Panc1 (cell line): Measurements from ENCODE around the gene CHEK2. TPM values are rescaled to one million over a fixed set of nuclear protein-coding genes. Genes with fewer than 3 reads are reported as not detected.

ENCODE experiments used
- ATAC-seq: fragments of 200-7000 bp; cut with Tn5 transposase; 2 replicates; pipeline ENCODE4 v1.9.1; 2020; ENCODE audit warnings: mild to moderate bottlenecking, moderate library complexity
- BruUV-seq: library from RNA; stranded (reverse); fragments of 400-500 nt; replicated peaks from 2 replicates; lab custom pipeline; 2021; lab: Mats Ljungman, UMichigan
- CTCF ChIA-PET: fragments of 300-600 bp; sonication (Branson Sonifier 250); formaldehyde crosslinking; loops from one replicate; lab custom pipeline; 2022; ENCODE audit warnings: antibody characterized with exemption; lab: Charles Lee
- POLR2A ChIA-PET: fragments of 300-600 bp; sonication (Branson Sonifier 250); formaldehyde crosslinking; loops from one replicate; lab custom pipeline; 2022; ENCODE audit warnings: antibody characterized with exemption; lab: Charles Lee
- DNase-seq: peaks from one replicate; pipeline ENCODE4 v3.0.0-alpha.2; 2010; ENCODE audit warnings: low read depth, low spot score
- H3K27ac ChIP-seq: 2 replicates; pipeline ENCODE4 v1.5.1; 2011; ENCODE audit warnings: mild to moderate bottlenecking, low read length, inconsistent platforms
- H3K27me3 ChIP-seq: fragments of 200-500 bp; sonication (Bioruptor generic); 2 replicates; pipeline ENCODE4 v1.6.0; 2014; ENCODE audit warnings: low read length, inconsistent platforms; ENCODE audit not compliant: control insufficient read depth, insufficient read depth
- H3K36me3 ChIP-seq: fragments of 200-500 bp; sonication (Bioruptor generic); 2 replicates; pipeline ENCODE4 v1.5.1; 2014; ENCODE audit warnings: inconsistent platforms, mild to moderate bottlenecking, low read length, moderate library complexity; ENCODE audit not compliant: control insufficient read depth, insufficient read depth
- H3K4me1 ChIP-seq: 2 replicates; pipeline ENCODE4 v1.5.1; 2011; ENCODE audit warnings: inconsistent platforms, mild to moderate bottlenecking, low read length, moderate library complexity; ENCODE audit not compliant: control insufficient read depth, insufficient read depth
- H3K4me3 ChIP-seq, 2 experiments: 2 replicates each; pipeline ENCODE4 v1.5.1; 2011 to 2012; ENCODE audit warnings: low read depth in 2 of 2, low read length in 2 of 2, mild to moderate bottlenecking in 2 of 2, inconsistent platforms in 1 of 2, moderate library complexity in 1 of 2
- H3K9me3 ChIP-seq: fragments of 200-500 bp; sonication (Bioruptor generic); 2 replicates; pipeline ENCODE4 v1.5.1; 2014; ENCODE audit warnings: low read depth, mild to moderate bottlenecking, inconsistent platforms, low read length, moderate library complexity; ENCODE audit not compliant: control insufficient read depth, insufficient read depth
- POLR2AphosphoS5 ChIP-seq: IDR thresholded peaks from 2 replicates; pipeline ENCODE4 v1.6.1; 2012; ENCODE audit warnings: mild to moderate bottlenecking, low read depth, low read length, moderate library complexity
- REST ChIP-seq, 2 experiments: IDR thresholded peaks; 2 replicates each; pipeline ENCODE4 v1.6.1; 2011 to 2012; ENCODE audit warnings: low read depth in 2 of 2, control low read depth in 1 of 2, low read length in 1 of 2, mild to moderate bottlenecking in 1 of 2, moderate library complexity in 1 of 2; ENCODE audit not compliant: insufficient read depth in 1 of 2
- SIN3A ChIP-seq: IDR thresholded peaks from 2 replicates; pipeline ENCODE4 v1.6.1; 2012; ENCODE audit warnings: low read depth, mild to moderate bottlenecking, low read length, moderate library complexity, borderline replicate concordance; ENCODE audit not compliant: insufficient read depth
- TCF7L2 ChIP-seq: IDR thresholded peaks from 2 replicates; pipeline ENCODE4 v1.6.1; 2011; ENCODE audit warnings: mild to moderate bottlenecking, low read depth, low read length, inconsistent platforms
- in situ Hi-C: cut with HindIII; loops from 2 replicates; pipeline ENCODE4 v1.10.0; 2016; ENCODE audit warnings: low sequenced_read_pairs, low pct_unique_long_range_greater_than_20kb
- intact Hi-C: fragments of 100-400 bp; cut with micrococcal nuclease; formaldehyde crosslinking; loops from one replicate; pipeline ENCODE4 v1.10.0; 2022; ENCODE audit not compliant: unreplicated experiment
- total RNA-seq: library from RNA; stranded (reverse); gene quantifications from one replicate; pipeline ENCODE4 v1.2.1, GENCODE V29; 2021; ENCODE audit not compliant: unreplicated experiment
- TF ChIP-seq, protein P1 (sequence below): fragments of 450-650 bp; IDR thresholded peaks from 2 replicates; pipeline ENCODE4 v1.5.1; 2017; ENCODE audit warnings: mild to moderate bottlenecking

Gene CHEK2
- total RNA-seq, 1 experiment from 2014 or later = 29.5 TPM

- H3K36me3 ChIP-seq = no peaks in the 10 kb centered on the region; the same call in none of the 2 replicates
- no peaks in the 10 kb centered on the region for H3K9me3 ChIP-seq
- H3K4me1 ChIP-seq = peaks cover 5% of the 10 kb centered on the region; the same call in 1 of the 2 replicates
- no peak for TF ChIP-seq POLR2AphosphoS5
- TF ChIP-seq, protein P1, sequence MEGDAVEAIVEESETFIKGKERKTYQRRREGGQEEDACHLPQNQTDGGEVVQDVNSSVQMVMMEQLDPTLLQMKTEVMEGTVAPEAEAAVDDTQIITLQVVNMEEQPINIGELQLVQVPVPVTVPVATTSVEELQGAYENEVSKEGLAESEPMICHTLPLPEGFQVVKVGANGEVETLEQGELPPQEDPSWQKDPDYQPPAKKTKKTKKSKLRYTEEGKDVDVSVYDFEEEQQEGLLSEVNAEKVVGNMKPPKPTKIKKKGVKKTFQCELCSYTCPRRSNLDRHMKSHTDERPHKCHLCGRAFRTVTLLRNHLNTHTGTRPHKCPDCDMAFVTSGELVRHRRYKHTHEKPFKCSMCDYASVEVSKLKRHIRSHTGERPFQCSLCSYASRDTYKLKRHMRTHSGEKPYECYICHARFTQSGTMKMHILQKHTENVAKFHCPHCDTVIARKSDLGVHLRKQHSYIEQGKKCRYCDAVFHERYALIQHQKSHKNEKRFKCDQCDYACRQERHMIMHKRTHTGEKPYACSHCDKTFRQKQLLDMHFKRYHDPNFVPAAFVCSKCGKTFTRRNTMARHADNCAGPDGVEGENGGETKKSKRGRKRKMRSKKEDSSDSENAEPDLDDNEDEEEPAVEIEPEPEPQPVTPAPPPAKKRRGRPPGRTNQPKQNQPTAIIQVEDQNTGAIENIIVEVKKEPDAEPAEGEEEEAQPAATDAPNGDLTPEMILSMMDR = no peak
- no peak for TF ChIP-seq TCF7L2
- TF ChIP-seq REST (IDR thresholded peaks at IDR 0.05; ENCODE audit: insufficient read depth in 1 of 2, low read depth in 2 of 2, low read length in 1 of 2) = no peak
- no peak for TF ChIP-seq SIN3A
- DNase-seq (no peak), ATAC-seq (no peak)
- H3K27ac ChIP-seq = no peak overlapping the region
- ChIA-PET POLR2A (no interaction called here), CTCF (no interaction called here)
- in situ Hi-C loops = no loop called here
- no TSS peak for BruUV-seq
- intact Hi-C loops = no loop called here
- no peaks in the 10 kb centered on the region for H3K27me3 ChIP-seq
- H3K4me3 ChIP-seq = no peak overlapping the region
These were observed 5.1 kb downstream of the CHEK2 start for GRCh38 chr22:28736301-28737155.

DNA sequence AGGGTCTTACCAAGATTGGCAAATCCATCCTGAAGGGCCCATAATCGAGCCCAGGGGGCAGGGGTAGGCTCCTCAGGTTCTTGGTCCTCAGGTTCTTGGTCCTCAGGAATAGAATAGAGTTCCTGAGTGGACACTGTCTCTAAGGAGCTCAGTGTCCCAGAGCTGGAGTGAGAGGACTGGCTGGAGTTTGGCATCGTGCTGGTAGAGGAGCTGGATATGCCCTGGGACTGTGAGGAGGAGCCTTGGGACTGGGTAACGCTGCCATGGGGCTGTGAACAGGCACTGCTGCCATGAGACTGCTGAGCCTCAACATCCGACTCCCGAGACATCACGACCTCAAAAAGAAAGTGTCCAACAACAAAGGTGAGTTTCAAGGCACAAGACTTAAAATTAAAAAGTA lies 7.2 kb downstream of the CHEK2 start:
- BruUV-seq = no TSS peak
- DNase-seq = no peak
- CTCF ChIA-PET = no interaction called here

More for the DNA sequence above, 7.2 kb downstream of the CHEK2 start:
- in situ Hi-C loops = no loop called here
- no peaks in the 10 kb centered on the region for H3K27me3 ChIP-seq
- H3K4me1 ChIP-seq = no peaks in the 10 kb centered on the region
- H3K9me3 ChIP-seq = no peaks in the 10 kb centered on the region
- H3K4me3 ChIP-seq = no peak overlapping the region
- TF ChIP-seq SIN3A = no peak
- TF ChIP-seq TCF7L2 = no peak
- TF ChIP-seq POLR2AphosphoS5 = no peak
- TF ChIP-seq, protein P1 = no peak
- no peak for TF ChIP-seq REST (IDR thresholded peaks at IDR 0.05; ENCODE audit: insufficient read depth in 1 of 2, low read depth in 2 of 2, low read length in 1 of 2)
- POLR2A ChIA-PET = no interaction called here
- ATAC-seq = no peak
- no peak overlapping the region for H3K27ac ChIP-seq
- H3K36me3 ChIP-seq = no peaks in the 10 kb centered on the region; the same call in 1 of the 2 replicates
- intact Hi-C loops = no loop called here
